MG63 (cell line): Measurements from ENCODE around the gene BRD3. TPM values are rescaled to one million over a fixed set of nuclear protein-coding genes. Genes with fewer than 3 reads are reported as not detected.

Experiments
- DNase-seq: peaks from one replicate; pipeline ENCODE4 v3.0.0-alpha.2; 2020
- H3K27me3 ChIP-seq: fragments of 250-450 bp; sonication (Bioruptor Pico); 2 replicates; pipeline ENCODE4 v1.5.1; 2020; ENCODE audit warnings: mild to moderate bottlenecking, moderate library complexity
- H3K36me3 ChIP-seq: fragments of 250-450 bp; sonication (Bioruptor Pico); 2 replicates; pipeline ENCODE4 v1.5.1; 2020; ENCODE audit warnings: mild to moderate bottlenecking, moderate library complexity
- H3K4me3 ChIP-seq: fragments of 250-450 bp; sonication (Bioruptor Pico); 2 replicates; pipeline ENCODE4 v1.5.1; 2020; ENCODE audit warnings: mild to moderate bottlenecking, moderate library complexity
- H3K9me3 ChIP-seq: fragments of 250-450 bp; sonication (Bioruptor Pico); 2 replicates; pipeline ENCODE4 v1.5.1; 2020; ENCODE audit warnings: mild to moderate bottlenecking, moderate library complexity
- total RNA-seq: library from RNA; depleted of rRNA; stranded (reverse); fragments of >200 nt; shearing (Covaris generic); gene quantifications from 2 replicates; pipeline ENCODE4 v1.2.3, GENCODE V29; 2014; ENCODE audit warnings: low replicate concordance

The BRD3 gene
- total RNA-seq, 1 experiment from 2014 or later, result 5.0 TPM

DNA sequence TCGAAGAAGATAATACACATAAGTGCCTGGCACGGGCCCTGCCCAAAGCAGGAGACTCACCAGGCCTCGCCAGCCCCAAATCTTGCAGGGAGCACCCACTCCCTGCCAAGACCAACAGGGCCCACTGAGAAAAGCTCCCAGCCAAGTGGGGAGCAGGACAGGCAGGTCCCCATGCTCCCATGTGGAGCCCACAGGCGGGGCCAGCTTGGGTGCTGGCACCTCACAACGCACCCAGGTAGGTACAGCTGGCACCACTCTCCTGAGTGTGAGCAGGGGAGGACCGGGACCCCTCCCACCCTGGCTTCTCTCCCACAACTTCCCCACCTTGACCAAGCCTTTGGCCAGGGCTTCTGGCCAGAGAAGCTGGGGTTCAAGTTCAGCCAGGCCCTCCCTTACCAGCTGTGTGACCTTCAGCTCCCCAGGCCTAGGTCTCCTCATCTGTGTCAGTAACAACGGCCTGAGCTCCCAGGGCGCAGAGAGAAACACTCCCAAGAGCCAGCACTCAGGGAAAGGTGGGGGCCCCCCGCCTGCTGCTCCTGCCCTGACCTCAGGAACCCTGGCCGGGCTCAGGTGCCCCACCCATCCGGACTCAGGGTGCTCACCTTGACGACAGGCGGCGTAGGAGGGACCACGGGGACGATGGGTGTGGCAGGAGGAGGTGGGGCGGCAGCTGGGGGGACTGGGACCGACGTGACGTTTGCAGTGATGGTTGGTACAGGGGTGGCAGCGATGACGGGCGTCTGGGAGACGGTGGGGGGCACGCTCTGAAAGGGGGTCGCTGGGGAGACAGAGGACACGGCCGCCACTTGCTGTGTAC lies 17.8 kb downstream of the BRD3 start:
- no peak for DNase-seq
- Histone ChIP-seq H3K27me3 (no peaks in the 10 kb centered on the region), H3K4me3 (no peak overlapping the region), H3K9me3 (no peaks in the 10 kb centered on the region), H3K36me3 (peaks cover 19% of the 10 kb centered on the region)

DNA sequence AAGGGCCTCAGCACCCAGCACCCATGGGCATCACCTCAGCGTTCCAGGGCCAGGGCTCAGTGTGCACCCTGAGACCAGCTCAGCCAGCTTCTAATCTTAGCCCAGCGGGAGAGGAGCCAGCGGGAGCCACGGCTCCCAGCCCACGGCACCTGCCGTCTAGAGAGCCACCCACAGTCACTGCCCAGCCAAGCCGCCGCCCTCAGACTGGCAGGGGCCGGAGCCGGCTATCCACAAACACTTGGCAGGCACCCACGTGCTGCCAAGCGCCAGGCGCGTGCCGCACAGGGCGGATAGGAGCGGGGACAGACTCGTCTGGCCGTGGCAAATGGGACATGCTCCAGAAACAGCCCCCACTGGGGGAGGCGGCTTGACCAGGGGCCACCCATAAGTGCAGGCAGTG lies 18.6 kb downstream of the BRD3 start:
- DNase-seq, result no peak
- peaks cover 19% of the 10 kb centered on the region for H3K36me3 ChIP-seq

GRCh38 chr9:134048582-134048968 lies 19.3 kb downstream of the BRD3 start:
- H3K9me3 ChIP-seq, result no peaks in the 10 kb centered on the region
- DNase-seq, result no peak
- H3K36me3 ChIP-seq, result peaks cover 19% of the 10 kb centered on the region
- no peak overlapping the region for H3K4me3 ChIP-seq
- H3K27me3 ChIP-seq, result no peaks in the 10 kb centered on the region

More for the DNA sequence above, 18.6 kb downstream of the BRD3 start:
- no peak overlapping the region for H3K4me3 ChIP-seq
- H3K9me3 ChIP-seq, result no peaks in the 10 kb centered on the region
- H3K27me3 ChIP-seq, result no peaks in the 10 kb centered on the region

DNA sequence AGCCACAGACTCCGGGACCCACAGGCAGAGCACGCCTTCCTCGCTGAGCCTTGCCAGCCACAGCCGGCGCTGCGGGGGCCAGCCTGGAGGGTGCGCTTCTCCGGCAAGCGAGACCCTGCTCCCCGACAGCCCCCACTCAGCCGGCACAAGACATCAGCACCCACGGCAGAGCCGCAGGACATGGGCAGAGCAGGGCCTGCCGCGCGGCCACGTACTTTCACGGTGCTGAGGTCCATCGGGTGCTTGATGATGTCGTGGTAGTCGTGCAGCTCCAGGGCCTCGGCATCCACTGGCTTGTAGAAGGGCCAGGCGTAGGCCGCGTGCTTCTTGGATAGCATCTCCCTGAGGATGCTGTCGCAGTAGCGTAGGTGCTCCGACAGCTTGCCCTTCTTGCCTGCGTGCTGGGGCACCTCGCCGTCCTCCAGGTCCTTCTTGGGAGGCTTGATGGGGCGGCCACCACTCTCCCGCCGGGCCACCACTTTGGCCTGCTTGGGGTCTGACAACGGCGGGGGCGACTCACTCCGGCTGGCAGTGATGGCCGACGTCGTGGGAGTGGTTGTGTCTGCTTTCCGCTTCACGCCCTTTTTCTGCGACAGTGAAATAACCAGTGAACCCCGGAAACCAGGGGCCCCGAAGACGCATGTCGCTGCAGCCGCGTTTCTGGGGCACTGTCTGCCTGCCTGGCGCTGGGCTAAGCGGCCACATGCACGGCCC lies 19.8 kb downstream of the BRD3 start:
- no peaks in the 10 kb centered on the region for H3K9me3 ChIP-seq
- H3K27me3 ChIP-seq, result no peaks in the 10 kb centered on the region
- H3K4me3 ChIP-seq, result no peak overlapping the region
- no peak for DNase-seq
- peaks cover 21% of the 10 kb centered on the region for H3K36me3 ChIP-seq

GRCh38 chr9:134046894-134047681 lies 20.7 kb downstream of the BRD3 start:
- no peaks in the 10 kb centered on the region for H3K9me3 ChIP-seq
- no peak overlapping the region for H3K4me3 ChIP-seq
- no peaks in the 10 kb centered on the region for H3K27me3 ChIP-seq
- H3K36me3 ChIP-seq, result peaks cover 20% of the 10 kb centered on the region
- no peak for DNase-seq

DNA sequence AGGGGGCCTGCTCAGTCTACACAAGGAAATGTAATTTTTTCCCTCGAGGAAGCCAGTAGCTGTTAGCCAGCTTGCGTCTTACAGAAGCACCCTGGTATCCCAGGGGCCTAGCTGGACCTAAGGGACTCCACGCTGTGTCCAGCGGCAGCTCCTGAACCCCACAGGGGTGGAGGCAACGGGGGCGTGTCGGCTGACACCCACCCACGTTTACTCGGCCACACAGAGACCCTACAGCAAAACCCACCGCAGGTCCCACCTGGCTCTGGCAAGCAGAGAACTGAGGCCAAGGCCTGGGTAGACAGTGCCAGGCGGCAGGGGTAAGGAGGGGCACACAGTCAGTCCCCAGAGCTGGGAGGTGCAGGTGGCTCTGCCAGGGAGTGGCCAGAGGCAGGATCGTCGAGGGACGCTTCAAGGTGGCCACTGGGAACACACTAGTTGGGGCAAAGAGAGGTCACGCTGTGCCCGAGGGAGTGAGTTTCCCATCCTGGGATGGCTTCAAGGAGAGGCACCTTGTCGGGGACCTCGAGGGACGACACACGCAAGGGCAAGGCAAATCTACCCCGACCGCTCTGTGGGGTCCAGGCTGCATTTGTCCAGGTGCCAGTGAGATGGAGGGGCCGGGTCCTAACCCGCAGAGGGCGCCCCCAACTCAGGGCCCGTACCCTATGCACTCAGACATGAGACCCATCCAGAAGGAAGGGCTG lies 21.8 kb downstream of the BRD3 start:
- Histone ChIP-seq H3K4me3 (no peak overlapping the region), H3K27me3 (no peaks in the 10 kb centered on the region), H3K36me3 (peaks cover 20% of the 10 kb centered on the region), H3K9me3 (no peaks in the 10 kb centered on the region)
- no peak for DNase-seq

GRCh38 chr9:134044944-134045343 lies 22.9 kb downstream of the BRD3 start:
- Histone ChIP-seq H3K27me3 (no peaks in the 10 kb centered on the region), H3K9me3 (no peaks in the 10 kb centered on the region), H3K36me3 (peaks cover 30% of the 10 kb centered on the region), H3K4me3 (no peak overlapping the region)
- DNase-seq, result no peak

GRCh38 chr9:134043531-134043988 lies 24.3 kb downstream of the BRD3 start:
- DNase-seq, result no peak
- Histone ChIP-seq H3K36me3 (peaks cover 37% of the 10 kb centered on the region), H3K27me3 (no peaks in the 10 kb centered on the region), H3K4me3 (no peak overlapping the region), H3K9me3 (no peaks in the 10 kb centered on the region)

DNA sequence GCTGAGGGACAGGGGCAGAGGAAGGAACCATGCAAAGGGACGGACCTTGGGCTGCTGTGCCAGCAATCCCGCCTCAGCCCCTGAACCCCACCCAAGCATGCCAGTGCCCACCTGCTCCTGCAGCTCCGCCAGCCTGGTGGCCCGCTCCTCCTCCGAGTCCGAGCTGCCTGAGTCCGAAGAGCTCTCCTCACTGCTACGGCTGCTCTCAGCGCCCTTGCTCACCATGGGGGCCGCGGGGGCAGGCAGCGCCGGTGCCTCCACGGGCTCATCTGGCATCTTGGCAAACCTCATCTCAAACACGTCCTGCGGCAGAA lies 26.2 kb downstream of the BRD3 start:
- Histone ChIP-seq H3K4me3 (no peak overlapping the region), H3K36me3 (peaks cover 57% of the 10 kb centered on the region), H3K9me3 (peaks cover 8% of the 10 kb centered on the region), H3K27me3 (no peaks in the 10 kb centered on the region)
- DNase-seq, result no peak

DNA sequence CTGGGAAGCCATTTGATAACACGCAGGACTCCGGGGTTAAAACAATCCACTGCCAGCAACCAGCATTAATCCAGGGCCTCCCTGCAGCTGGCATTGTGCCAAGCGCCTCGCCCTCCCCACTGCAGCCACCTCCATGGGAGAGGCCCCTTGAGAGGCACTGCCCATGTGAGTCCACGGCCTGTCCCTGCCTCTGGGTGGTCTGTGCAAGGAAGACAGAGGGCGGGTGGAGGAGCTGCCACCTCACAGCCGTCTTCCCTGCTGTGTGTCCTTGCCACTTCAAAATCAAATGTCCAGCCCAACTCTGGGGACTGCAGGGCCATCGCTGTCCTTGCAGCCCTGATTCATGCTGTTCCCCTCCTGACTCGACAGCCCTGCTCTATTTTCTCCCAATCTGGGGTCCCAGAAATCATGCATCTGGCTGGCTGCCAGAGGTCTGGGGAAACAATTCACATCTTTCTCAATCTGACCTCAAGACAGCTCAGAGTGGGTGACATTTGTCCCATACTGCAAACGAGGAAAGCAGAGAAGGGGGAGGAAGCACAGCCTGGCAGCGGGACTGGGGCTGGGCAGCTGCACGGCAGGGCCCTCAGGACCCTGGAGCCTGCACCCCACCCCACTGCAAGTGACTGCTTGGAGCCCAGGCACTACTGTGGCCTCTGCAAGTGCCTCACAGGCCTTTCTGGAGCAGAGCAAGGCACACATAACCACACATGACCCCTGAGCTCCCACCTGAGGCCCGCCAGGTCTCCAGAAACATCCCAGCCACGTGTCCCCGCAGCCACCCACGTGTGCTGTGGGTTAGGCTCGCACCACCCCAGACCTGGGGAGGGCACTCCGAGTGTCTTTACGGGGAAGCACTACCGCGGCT lies 26.8 kb downstream of the BRD3 start:
- no peak for DNase-seq
- Histone ChIP-seq H3K27me3 (no peaks in the 10 kb centered on the region), H3K4me3 (no peak overlapping the region), H3K36me3 (peaks cover 61% of the 10 kb centered on the region), H3K9me3 (peaks cover 8% of the 10 kb centered on the region)

- H3K9me3 ChIP-seq, result peaks cover 8% of the 10 kb centered on the region
- peaks cover 67% of the 10 kb centered on the region for H3K36me3 ChIP-seq
- no peak overlapping the region for H3K4me3 ChIP-seq
- DNase-seq, result no peak
- no peaks in the 10 kb centered on the region for H3K27me3 ChIP-seq
Observed at GRCh38 chr9:134040176-134040565, 27.7 kb downstream of the BRD3 start.

DNA sequence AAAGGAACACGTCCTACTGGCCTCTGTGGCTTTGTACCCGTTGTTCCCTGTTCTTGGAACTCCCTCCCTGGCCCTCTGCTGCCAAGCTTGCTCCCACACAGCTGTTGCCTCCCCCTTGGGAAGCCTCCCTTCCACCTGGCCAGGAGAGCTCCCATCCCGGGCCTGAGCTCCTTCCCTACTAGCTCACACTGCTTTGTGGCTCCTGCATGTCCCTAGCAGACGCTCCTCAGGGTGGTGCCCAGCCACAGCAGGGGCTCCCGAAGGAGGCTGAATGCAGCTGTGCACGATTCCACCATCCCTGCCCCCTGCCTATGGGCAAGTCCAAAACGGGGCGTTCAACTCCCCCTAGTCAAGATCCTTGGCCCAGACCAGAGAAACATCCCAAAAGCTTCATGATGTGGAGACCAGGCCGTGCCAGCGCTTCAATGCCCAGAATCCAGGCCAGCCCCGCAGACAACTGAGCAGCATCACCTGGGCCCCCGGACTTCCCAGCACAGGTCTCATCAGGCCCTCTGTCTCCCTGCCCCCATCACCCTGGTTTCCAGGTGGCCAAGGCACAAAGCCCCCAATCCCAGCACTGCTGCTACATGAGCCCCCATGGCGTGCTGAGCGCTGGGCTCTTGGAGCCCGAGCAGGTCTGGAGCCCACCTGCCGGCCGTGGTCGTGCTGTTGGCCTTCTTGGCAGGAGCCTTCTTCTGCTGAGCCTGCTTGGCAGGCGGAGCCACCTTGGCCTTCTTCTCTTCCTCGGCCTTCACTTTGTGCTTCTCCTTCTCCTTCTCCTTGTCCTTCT lies 28.2 kb downstream of the BRD3 start:
- H3K36me3 ChIP-seq, result peaks cover 69% of the 10 kb centered on the region
- DNase-seq, result no peak
- H3K9me3 ChIP-seq, result peaks cover 8% of the 10 kb centered on the region
- no peaks in the 10 kb centered on the region for H3K27me3 ChIP-seq
- H3K4me3 ChIP-seq, result no peak overlapping the region

DNA sequence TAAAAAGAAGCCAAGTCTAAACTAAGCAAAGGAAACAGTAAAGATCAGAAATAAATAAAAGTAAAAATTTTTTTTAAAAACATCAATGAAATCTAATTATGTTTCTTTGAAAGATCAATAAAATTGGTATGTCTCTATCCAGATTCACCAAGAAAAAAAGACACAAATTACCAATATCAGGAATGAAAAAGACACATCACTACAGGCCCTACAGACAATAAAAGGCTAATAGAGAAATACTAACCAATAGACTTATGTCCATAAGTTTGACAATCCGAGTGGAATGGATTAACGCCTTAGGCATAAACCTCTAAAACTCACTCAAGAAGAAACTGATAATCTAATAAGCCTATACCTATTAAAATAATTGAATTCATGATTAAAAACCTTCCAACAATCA lies 30.2 kb downstream of the BRD3 start:
- no peak for DNase-seq
- H3K4me3 ChIP-seq, result no peak overlapping the region
- H3K27me3 ChIP-seq, result no peaks in the 10 kb centered on the region
- peaks cover 8% of the 10 kb centered on the region for H3K9me3 ChIP-seq
- peaks cover 69% of the 10 kb centered on the region for H3K36me3 ChIP-seq

- Histone ChIP-seq H3K36me3 (peaks cover 66% of the 10 kb centered on the region), H3K27me3 (no peaks in the 10 kb centered on the region), H3K4me3 (no peak overlapping the region), H3K9me3 (peaks cover 8% of the 10 kb centered on the region)
- no peak for DNase-seq
Observed at GRCh38 chr9:134036130-134036529, 31.7 kb downstream of the BRD3 start.
